ENCODE results near the gene SLCO1B3. TPM values are rescaled to one million over a fixed set of nuclear protein-coding genes. Genes with fewer than 3 reads are reported as not detected.

The SLCO1B3 gene
- total and polyA plus RNA-seq, 11 donors, result 0.58 to 3.0 TPM; not detected in 9

DNA sequence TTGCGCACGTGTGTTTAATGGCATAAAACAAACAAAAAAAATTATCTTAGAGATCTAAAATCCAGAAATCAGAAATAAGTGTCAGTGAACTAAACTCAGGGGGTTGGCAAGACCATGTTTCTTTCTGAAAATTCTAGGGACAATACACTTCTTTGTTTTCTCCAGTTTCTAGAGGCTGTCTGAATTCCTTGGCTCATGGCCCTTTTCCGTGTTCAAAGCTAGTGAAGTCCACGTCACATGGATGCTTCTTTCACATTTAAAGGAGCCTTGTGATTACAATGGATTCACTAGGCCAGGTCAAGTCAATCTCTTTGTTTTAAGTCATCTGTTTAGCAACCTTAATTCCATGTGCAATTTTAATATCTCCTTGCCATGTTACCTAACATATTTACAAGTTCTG, 22.4 kb downstream of the SLCO1B3 start:
- DNase-seq, result no peak
- Histone ChIP-seq H3K36me3 (no peaks in the 10 kb centered on the region), H3K4me1 (no peaks in the 10 kb centered on the region), H3K9me3 (peaks cover 0 to 6% (median 0%) of the 10 kb centered on the region in 12 donors), H3K27me3 (no peaks in the 10 kb centered on the region), H3K27ac (no peak overlapping the region), H3K4me3 (no peak overlapping the region)
- WGBS, 4 donors, result 64 to 76% (median 67%) methylated on average over 4 of the region's 4 CpGs
- TF ChIP-seq, protein P1, sequence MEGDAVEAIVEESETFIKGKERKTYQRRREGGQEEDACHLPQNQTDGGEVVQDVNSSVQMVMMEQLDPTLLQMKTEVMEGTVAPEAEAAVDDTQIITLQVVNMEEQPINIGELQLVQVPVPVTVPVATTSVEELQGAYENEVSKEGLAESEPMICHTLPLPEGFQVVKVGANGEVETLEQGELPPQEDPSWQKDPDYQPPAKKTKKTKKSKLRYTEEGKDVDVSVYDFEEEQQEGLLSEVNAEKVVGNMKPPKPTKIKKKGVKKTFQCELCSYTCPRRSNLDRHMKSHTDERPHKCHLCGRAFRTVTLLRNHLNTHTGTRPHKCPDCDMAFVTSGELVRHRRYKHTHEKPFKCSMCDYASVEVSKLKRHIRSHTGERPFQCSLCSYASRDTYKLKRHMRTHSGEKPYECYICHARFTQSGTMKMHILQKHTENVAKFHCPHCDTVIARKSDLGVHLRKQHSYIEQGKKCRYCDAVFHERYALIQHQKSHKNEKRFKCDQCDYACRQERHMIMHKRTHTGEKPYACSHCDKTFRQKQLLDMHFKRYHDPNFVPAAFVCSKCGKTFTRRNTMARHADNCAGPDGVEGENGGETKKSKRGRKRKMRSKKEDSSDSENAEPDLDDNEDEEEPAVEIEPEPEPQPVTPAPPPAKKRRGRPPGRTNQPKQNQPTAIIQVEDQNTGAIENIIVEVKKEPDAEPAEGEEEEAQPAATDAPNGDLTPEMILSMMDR (IDR thresholded peaks at IDR 0.05), result no peak
- TF ChIP-seq POLR2A (IDR thresholded peaks at IDR 0.05), result no peak
- intact Hi-C loops (cut with DNase I), result no loop called here
- ATAC-seq, result no peak

DNA sequence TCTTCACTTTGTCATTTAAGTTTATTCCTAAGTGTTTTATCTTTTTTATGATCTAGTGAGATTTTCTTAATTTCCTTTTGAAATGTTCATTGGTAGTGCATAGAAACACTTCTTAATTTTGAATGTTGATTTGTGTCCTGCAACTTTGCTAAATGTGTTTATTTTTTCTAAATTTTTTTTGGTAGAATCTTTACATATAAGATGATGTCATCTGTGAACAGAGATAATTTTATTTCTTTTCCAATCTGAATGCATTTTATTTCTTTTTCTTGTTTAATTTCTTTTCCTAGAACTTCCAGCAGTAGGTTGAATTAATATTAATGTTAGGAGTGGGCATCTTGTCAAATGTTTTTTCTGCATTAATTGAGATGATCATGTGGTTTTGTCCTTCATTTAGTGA, 42.1 kb downstream of the SLCO1B3 start:
- H3K27ac ChIP-seq, result no peak overlapping the region
- no peak for DNase-seq
- no peaks in the 10 kb centered on the region for H3K4me1 ChIP-seq
- TF ChIP-seq, protein P1 (IDR thresholded peaks at IDR 0.05), result no peak
- TF ChIP-seq POLR2A (IDR thresholded peaks at IDR 0.05), result no peak
- no peak for ATAC-seq
- peaks cover 0 to 29% (median 0%) of the 10 kb centered on the region in 12 donors for H3K9me3 ChIP-seq
- intact Hi-C loops (cut with DNase I), result no loop called here
- no peaks in the 10 kb centered on the region for H3K36me3 ChIP-seq
- H3K27me3 ChIP-seq, result no peaks in the 10 kb centered on the region
- H3K4me3 ChIP-seq, result no peak overlapping the region

DNA sequence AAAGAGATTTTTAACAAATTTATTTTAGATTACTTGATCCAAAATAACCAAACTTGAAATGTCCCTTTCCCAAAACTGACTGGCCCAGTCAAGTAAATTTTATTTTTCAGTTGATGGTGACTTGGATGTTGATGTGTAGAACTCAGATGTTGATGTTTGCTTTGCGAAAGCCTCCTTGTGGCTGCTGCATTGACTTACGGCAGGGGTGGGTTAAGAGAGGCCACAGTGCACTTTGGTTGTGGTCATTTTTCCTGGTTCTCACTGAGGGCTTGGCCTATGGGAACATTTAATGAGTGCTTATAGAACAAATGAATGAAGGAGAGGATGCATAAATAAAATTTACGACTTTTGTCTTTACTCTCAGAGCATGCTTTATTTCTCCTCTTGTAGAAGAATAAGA, 52.6 kb downstream of the SLCO1B3 start:
- ATAC-seq (no peak), DNase-seq (no peak)
- H3K27ac ChIP-seq, result no peak overlapping the region
- H3K4me3 ChIP-seq, result no peak overlapping the region
- no peak for TF ChIP-seq POLR2A (IDR thresholded peaks at IDR 0.05)
- TF ChIP-seq, protein P1 (IDR thresholded peaks at IDR 0.05), result no peak
- H3K4me1 ChIP-seq, result no peaks in the 10 kb centered on the region
- no peaks in the 10 kb centered on the region for H3K9me3 ChIP-seq
- intact Hi-C loops (cut with DNase I), result no loop called here
- H3K27me3 ChIP-seq, result no peaks in the 10 kb centered on the region
- no peaks in the 10 kb centered on the region for H3K36me3 ChIP-seq
- WGBS, 4 donors, result 87 to 95% (median 92%) methylated on average over 3 of the region's 3 CpGs

DNA sequence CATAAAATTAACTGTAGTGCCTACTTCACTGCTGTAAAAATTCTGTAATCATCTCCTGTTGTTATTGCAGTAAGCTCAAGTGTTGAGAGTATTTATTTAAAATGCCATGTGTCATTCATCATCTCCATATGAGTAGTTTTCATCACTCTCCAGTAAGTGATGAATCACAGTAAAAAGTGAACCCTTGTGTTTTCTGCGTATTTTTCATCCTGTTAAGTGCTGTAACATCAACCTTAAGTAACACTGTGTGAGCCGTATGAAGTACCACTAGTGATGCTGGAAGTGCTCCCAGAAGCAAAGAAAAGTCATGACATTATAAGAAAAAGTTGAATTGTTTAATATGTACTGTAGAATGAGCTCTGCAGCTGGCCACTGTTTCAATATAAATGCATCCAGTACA, 55.4 kb downstream of the SLCO1B3 start:
- DNase-seq (no peak), ATAC-seq (no peak)
- intact Hi-C loops (cut with DNase I), result no loop called here
- Histone ChIP-seq H3K27me3 (no peaks in the 10 kb centered on the region), H3K4me3 (no peak overlapping the region), H3K27ac (no peak overlapping the region), H3K9me3 (no peaks in the 10 kb centered on the region), H3K36me3 (no peaks in the 10 kb centered on the region), H3K4me1 (no peaks in the 10 kb centered on the region)
- no peak for TF ChIP-seq POLR2A (IDR thresholded peaks at IDR 0.05)
- TF ChIP-seq, protein P1 (IDR thresholded peaks at IDR 0.05), result no peak
- 27 to 51% (median 35%) methylated on average over 2 of the region's 2 CpGs for WGBS, 4 donors
